Measurements from ENCODE around the gene LDB2. TPM values are rescaled to one million over a fixed set of nuclear protein-coding genes. Genes with fewer than 3 reads are reported as not detected.

LDB2 gene
- total and polyA plus RNA-seq, 2 experiments from 2014 or later, result 48.6 to 80.1 TPM

DNA sequence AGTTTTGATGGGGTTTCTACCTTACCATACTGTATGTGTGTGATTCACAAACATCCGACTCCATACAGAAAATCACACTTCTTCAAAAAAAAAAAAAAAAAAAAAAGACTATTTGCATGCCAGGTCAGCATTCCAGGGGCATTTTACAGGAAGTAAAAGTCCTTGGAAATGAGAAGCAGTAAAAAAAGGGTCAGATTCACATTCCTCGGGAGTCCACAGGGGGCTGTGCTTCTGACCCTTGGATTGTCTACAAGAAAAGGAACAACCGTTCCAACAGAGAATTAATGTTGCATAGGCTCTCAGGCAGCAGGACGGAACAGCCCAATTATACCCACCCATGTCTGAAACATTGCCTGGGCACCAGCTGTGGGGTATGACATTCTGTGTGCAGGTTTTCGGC is 290.3 kb downstream of the LDB2 start:
- Mint-ChIP-seq H3K4me3 (no peak overlapping the region), H3K36me3 (ENCODE audit: low read depth) (no peaks in the 10 kb centered on the region), H3K27me3 (ENCODE audit: insufficient read depth, low read depth, poor library complexity) (no peaks in the 10 kb centered on the region), H3K27ac (peak overlapping the region; percentile 32; the same call in 1 of the 2 replicates), H3K4me1 (peaks cover 54% of the 10 kb centered on the region), H3K9me3 (no peaks in the 10 kb centered on the region; the same call in 2 of the 3 replicates)
- TF ChIP-seq ZNF114 (CRISPR knock-in tag; IDR thresholded peaks at IDR 0.05) (no peak), JUNB (IDR thresholded peaks at IDR 0.05; ENCODE audit: unreplicated experiment) (no peak), STAT1 (IDR thresholded peaks at IDR 0.05; ENCODE audit: unreplicated experiment) (no peak), POLR2AphosphoS5 (IDR thresholded peaks at IDR 0.05; ENCODE audit: low read depth) (no peak), NANOG (IDR thresholded peaks at IDR 0.05; ENCODE audit: borderline replicate concordance) (no peak), EZH2phosphoT487 (IDR thresholded peaks at IDR 0.05; ENCODE audit: unreplicated experiment) (no peak), EZH2 (IDR thresholded peaks at IDR 0.05; ENCODE audit: low read depth, unreplicated experiment) (no peak), ZNF331 (CRISPR knock-in tag; IDR thresholded peaks at IDR 0.05; ENCODE audit: low read depth) (no peak), CREB1 (CRISPR knock-in tag; IDR thresholded peaks at IDR 0.05; ENCODE audit: low read depth) (no peak)
- TF ChIP-seq, protein P1, sequence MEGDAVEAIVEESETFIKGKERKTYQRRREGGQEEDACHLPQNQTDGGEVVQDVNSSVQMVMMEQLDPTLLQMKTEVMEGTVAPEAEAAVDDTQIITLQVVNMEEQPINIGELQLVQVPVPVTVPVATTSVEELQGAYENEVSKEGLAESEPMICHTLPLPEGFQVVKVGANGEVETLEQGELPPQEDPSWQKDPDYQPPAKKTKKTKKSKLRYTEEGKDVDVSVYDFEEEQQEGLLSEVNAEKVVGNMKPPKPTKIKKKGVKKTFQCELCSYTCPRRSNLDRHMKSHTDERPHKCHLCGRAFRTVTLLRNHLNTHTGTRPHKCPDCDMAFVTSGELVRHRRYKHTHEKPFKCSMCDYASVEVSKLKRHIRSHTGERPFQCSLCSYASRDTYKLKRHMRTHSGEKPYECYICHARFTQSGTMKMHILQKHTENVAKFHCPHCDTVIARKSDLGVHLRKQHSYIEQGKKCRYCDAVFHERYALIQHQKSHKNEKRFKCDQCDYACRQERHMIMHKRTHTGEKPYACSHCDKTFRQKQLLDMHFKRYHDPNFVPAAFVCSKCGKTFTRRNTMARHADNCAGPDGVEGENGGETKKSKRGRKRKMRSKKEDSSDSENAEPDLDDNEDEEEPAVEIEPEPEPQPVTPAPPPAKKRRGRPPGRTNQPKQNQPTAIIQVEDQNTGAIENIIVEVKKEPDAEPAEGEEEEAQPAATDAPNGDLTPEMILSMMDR (conservative IDR thresholded peaks at IDR 0.05; ENCODE audit: low read depth in 2 of 2), result no peak
- TF ChIP-seq, protein P2, sequence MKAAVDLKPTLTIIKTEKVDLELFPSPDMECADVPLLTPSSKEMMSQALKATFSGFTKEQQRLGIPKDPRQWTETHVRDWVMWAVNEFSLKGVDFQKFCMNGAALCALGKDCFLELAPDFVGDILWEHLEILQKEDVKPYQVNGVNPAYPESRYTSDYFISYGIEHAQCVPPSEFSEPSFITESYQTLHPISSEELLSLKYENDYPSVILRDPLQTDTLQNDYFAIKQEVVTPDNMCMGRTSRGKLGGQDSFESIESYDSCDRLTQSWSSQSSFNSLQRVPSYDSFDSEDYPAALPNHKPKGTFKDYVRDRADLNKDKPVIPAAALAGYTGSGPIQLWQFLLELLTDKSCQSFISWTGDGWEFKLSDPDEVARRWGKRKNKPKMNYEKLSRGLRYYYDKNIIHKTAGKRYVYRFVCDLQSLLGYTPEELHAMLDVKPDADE (IDR thresholded peaks at IDR 0.05), result no peak
- TF ChIP-seq, protein P3, sequence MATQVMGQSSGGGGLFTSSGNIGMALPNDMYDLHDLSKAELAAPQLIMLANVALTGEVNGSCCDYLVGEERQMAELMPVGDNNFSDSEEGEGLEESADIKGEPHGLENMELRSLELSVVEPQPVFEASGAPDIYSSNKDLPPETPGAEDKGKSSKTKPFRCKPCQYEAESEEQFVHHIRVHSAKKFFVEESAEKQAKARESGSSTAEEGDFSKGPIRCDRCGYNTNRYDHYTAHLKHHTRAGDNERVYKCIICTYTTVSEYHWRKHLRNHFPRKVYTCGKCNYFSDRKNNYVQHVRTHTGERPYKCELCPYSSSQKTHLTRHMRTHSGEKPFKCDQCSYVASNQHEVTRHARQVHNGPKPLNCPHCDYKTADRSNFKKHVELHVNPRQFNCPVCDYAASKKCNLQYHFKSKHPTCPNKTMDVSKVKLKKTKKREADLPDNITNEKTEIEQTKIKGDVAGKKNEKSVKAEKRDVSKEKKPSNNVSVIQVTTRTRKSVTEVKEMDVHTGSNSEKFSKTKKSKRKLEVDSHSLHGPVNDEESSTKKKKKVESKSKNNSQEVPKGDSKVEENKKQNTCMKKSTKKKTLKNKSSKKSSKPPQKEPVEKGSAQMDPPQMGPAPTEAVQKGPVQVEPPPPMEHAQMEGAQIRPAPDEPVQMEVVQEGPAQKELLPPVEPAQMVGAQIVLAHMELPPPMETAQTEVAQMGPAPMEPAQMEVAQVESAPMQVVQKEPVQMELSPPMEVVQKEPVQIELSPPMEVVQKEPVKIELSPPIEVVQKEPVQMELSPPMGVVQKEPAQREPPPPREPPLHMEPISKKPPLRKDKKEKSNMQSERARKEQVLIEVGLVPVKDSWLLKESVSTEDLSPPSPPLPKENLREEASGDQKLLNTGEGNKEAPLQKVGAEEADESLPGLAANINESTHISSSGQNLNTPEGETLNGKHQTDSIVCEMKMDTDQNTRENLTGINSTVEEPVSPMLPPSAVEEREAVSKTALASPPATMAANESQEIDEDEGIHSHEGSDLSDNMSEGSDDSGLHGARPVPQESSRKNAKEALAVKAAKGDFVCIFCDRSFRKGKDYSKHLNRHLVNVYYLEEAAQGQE (IDR thresholded peaks at IDR 0.05; ENCODE audit: unreplicated experiment), result no peak
- TF ChIP-seq, protein P4, sequence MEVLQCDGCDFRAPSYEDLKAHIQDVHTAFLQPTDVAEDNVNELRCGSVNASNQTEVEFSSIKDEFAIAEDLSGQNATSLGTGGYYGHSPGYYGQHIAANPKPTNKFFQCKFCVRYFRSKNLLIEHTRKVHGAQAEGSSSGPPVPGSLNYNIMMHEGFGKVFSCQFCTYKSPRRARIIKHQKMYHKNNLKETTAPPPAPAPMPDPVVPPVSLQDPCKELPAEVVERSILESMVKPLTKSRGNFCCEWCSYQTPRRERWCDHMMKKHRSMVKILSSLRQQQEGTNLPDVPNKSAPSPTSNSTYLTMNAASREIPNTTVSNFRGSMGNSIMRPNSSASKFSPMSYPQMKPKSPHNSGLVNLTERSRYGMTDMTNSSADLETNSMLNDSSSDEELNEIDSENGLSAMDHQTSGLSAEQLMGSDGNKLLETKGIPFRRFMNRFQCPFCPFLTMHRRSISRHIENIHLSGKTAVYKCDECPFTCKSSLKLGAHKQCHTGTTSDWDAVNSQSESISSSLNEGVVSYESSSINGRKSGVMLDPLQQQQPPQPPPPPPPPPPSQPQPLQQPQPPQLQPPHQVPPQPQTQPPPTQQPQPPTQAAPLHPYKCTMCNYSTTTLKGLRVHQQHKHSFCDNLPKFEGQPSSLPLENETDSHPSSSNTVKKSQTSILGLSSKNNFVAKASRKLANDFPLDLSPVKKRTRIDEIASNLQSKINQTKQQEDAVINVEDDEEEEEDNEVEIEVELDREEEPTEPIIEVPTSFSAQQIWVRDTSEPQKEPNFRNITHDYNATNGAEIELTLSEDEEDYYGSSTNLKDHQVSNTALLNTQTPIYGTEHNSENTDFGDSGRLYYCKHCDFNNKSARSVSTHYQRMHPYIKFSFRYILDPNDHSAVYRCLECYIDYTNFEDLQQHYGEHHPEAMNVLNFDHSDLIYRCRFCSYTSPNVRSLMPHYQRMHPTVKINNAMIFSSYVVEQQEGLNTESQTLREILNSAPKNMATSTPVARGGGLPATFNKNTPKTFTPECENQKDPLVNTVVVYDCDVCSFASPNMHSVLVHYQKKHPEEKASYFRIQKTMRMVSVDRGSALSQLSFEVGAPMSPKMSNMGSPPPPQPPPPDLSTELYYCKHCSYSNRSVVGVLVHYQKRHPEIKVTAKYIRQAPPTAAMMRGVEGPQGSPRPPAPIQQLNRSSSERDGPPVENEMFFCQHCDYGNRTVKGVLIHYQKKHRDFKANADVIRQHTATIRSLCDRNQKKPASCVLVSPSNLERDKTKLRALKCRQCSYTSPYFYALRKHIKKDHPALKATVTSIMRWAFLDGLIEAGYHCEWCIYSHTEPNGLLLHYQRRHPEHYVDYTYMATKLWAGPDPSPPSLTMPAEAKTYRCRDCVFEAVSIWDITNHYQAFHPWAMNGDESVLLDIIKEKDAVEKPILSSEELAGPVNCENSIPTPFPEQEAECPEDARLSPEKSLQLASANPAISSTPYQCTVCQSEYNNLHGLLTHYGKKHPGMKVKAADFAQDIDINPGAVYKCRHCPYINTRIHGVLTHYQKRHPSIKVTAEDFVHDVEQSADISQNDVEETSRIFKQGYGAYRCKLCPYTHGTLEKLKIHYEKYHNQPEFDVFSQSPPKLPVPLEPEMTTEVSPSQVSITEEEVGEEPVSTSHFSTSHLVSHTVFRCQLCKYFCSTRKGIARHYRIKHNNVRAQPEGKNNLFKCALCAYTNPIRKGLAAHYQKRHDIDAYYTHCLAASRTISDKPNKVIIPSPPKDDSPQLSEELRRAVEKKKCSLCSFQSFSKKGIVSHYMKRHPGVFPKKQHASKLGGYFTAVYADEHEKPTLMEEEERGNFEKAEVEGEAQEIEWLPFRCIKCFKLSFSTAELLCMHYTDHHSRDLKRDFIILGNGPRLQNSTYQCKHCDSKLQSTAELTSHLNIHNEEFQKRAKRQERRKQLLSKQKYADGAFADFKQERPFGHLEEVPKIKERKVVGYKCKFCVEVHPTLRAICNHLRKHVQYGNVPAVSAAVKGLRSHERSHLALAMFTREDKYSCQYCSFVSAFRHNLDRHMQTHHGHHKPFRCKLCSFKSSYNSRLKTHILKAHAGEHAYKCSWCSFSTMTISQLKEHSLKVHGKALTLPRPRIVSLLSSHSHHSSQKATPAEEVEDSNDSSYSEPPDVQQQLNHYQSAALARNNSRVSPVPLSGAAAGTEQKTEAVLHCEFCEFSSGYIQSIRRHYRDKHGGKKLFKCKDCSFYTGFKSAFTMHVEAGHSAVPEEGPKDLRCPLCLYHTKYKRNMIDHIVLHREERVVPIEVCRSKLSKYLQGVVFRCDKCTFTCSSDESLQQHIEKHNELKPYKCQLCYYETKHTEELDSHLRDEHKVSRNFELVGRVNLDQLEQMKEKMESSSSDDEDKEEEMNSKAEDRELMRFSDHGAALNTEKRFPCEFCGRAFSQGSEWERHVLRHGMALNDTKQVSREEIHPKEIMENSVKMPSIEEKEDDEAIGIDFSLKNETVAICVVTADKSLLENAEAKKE (CRISPR knock-in tag; IDR thresholded peaks at IDR 0.05), result no peak
- Histone ChIP-seq H4K20me1 (replicated peaks; ENCODE audit: insufficient read depth) (no peaks in the 10 kb centered on the region; the same call in none of the 2 replicates), H2AFZ (no peak overlapping the region), H3K27ac (ENCODE audit: low read depth) (0 out of 2 replicates have a peak overlapping the region, but pooled peaks have one; percentile 51), H3K4me2 (no peak overlapping the region; the same call in 1 of the 2 replicates), H3K4me3 (no peak overlapping the region), H3K9me2 (ENCODE audit: insufficient read depth) (peaks cover 10% of the 10 kb centered on the region), H3F3A (replicated peaks; ENCODE audit: low read depth) (no peaks in the 10 kb centered on the region), H3K79me2 (replicated peaks; ENCODE audit: insufficient read depth) (peaks cover 34% of the 10 kb centered on the region), H3K4me1 (ENCODE audit: insufficient read depth) (peaks cover 43% of the 10 kb centered on the region), H3K36me3 (ENCODE audit: insufficient read depth) (no peaks in the 10 kb centered on the region), H3K27me3 (ENCODE audit: insufficient read depth) (no peaks in the 10 kb centered on the region)
- ATAC-seq (peak; percentile 19), DNase-seq (ENCODE audit: low spot score) (peak; percentile 30)
